Neuronal stem cell (in vitro differentiated cells): ENCODE data around the gene TRPC3.
A peak's percentile ranks its signal among the peaks of the same experiment; 100 is the strongest.

ENCODE experiments used
- DNase-seq: peaks from one replicate; pipeline ENCODE4 v3.0.0-alpha.2; 2013; ENCODE audit warnings: low spot score
- H2AFZ ChIP-seq: one replicate; pipeline ENCODE4 v1.6.1; 2013; ENCODE audit warnings: mild to moderate bottlenecking, low read length, inconsistent platforms
- H2AK5ac ChIP-seq: 2 replicates; pipeline ENCODE4 v1.6.1; 2013; ENCODE audit warnings: low read depth, mild to moderate bottlenecking, inconsistent platforms, low read length, moderate library complexity, mixed read lengths
- H2BK120ac ChIP-seq: 2 replicates; pipeline ENCODE4 v1.6.1; 2013; ENCODE audit warnings: low read depth, mild to moderate bottlenecking, inconsistent platforms, low read length, moderate library complexity, mixed read lengths
- H2BK12ac ChIP-seq: one replicate; pipeline ENCODE4 v1.6.1; 2013; ENCODE audit warnings: low read length, inconsistent platforms
- H2BK15ac ChIP-seq: 2 replicates; pipeline ENCODE4 v1.6.1; 2013; ENCODE audit warnings: mild to moderate bottlenecking, low read length, inconsistent platforms, mixed read lengths
- H2BK5ac ChIP-seq: one replicate; pipeline ENCODE4 v1.6.1; 2013; ENCODE audit warnings: inconsistent platforms, mild to moderate bottlenecking, low read length, moderate library complexity
- H3K14ac ChIP-seq: one replicate; pipeline ENCODE4 v1.6.1; 2013; ENCODE audit warnings: low read length, inconsistent platforms
- H3K18ac ChIP-seq: 2 replicates; pipeline ENCODE4 v1.6.1; 2013; ENCODE audit warnings: low read length, inconsistent platforms
- H3K23ac ChIP-seq: 2 replicates; pipeline ENCODE4 v1.6.1; 2013; ENCODE audit warnings: low read depth, mild to moderate bottlenecking, mixed read lengths, low read length, inconsistent platforms; ENCODE audit not compliant: poor library complexity
- H3K27ac ChIP-seq: replicated peaks from 3 replicates; pipeline ENCODE4 v1.5.1; 2013; ENCODE audit warnings: low read length, inconsistent platforms
- H3K27me3 ChIP-seq, 3 experiments: 2 replicates each; pipeline ENCODE4 v1.6.1; 2013; ENCODE audit warnings: low read length in 3 of 3, mild to moderate bottlenecking in 2 of 3, inconsistent platforms in 1 of 3, low read depth in 1 of 3, mixed read lengths in 1 of 3, moderate library complexity in 1 of 3; ENCODE audit not compliant: control insufficient read depth in 3 of 3, insufficient read depth in 3 of 3
- H3K36me3 ChIP-seq, 2 donors: replicated peaks in 1 of 2; 2 replicates each; pipeline ENCODE4 v1.6.1; 2013; ENCODE audit warnings: low read length in 2 of 2; ENCODE audit not compliant: control insufficient read depth in 2 of 2, insufficient read depth in 2 of 2
- H3K4ac ChIP-seq: 2 replicates; pipeline ENCODE4 v1.6.1; 2013; ENCODE audit warnings: inconsistent platforms, mild to moderate bottlenecking, low read length, moderate library complexity
- H3K4me1 ChIP-seq, 2 donors: 1 replicate in 1 of 2; 2 replicates in 1 of 2; pipeline ENCODE4 v1.6.1; 2013; ENCODE audit warnings: low read length in 2 of 2, low read depth in 1 of 2; ENCODE audit not compliant: control insufficient read depth in 2 of 2, insufficient read depth in 1 of 2
- H3K4me2 ChIP-seq: one replicate; pipeline ENCODE4 v1.6.1; 2013; ENCODE audit warnings: mild to moderate bottlenecking, low read length, inconsistent platforms; ENCODE audit not compliant: insufficient read depth, poor library complexity, severe bottlenecking
- H3K4me3 ChIP-seq, 2 donors: 2 replicates each; pipeline ENCODE4 v1.5.1; 2013; ENCODE audit warnings: low read length in 2 of 2, mild to moderate bottlenecking in 2 of 2, inconsistent platforms in 1 of 2, moderate library complexity in 1 of 2
- H3K79me1 ChIP-seq: one replicate; pipeline ENCODE4 v1.6.1; 2013; ENCODE audit warnings: low read depth, mild to moderate bottlenecking, inconsistent platforms, low read length, moderate library complexity
- H3K9ac ChIP-seq: one replicate; pipeline ENCODE4 v1.6.1; 2013; ENCODE audit warnings: mild to moderate bottlenecking, low read depth, low read length, inconsistent platforms; ENCODE audit not compliant: poor library complexity
- H3K9me3 ChIP-seq, 2 donors: replicated peaks in 1 of 2; 2 replicates each; pipeline versions ENCODE3 to v1.6.1; 2013; ENCODE audit warnings: low read length in 2 of 2, mild to moderate bottlenecking in 2 of 2, inconsistent platforms in 1 of 2, low read depth in 1 of 2, mixed read lengths in 1 of 2, moderate library complexity in 1 of 2; ENCODE audit not compliant: control insufficient read depth in 2 of 2, insufficient read depth in 1 of 2
- H4K8ac ChIP-seq: one replicate; pipeline ENCODE4 v1.6.1; 2013; ENCODE audit warnings: low read depth, mild to moderate bottlenecking, inconsistent platforms, low read length, moderate library complexity
- H4K91ac ChIP-seq: one replicate; pipeline ENCODE4 v1.6.1; 2013; ENCODE audit warnings: low read length, low read depth, mild to moderate bottlenecking, inconsistent platforms; ENCODE audit not compliant: poor library complexity
- WGBS, 2 donors: extraction: QIAGEN DNeasy Blood & Tissue Kit; methylation state at CpG; one replicate each; pipeline ENCODE4 v1.1.7; 2013; ENCODE audit warnings: missing lambda C conversion rate in 2 of 2, mixed read lengths in 1 of 2; ENCODE audit not compliant: insufficient read length in 2 of 2, insufficient replicate concordance in 1 of 2; ENCODE audit errors: extremely low coverage in 2 of 2; 5-methylcytosine and 5-hydroxymethylcytosine counted together

TRPC3 gene

DNA sequence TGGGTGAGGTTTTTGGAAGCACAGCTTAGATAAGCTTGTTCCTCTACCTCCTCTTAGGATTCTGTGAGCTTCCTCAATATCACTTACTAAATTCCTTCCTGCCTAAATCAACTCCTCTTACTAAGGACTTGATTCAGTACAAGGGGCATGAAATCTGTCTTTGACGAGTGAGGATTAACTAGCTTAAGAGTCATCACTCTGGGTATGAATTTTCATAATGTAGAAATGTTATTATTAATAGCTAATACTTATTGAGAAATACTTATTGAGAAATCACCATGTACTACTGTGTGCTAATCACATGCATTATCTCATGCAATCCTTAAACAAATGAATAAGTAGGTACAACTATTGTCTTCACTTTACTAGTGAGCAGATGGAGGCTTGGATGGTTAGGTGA is 28.6 kb downstream of the TRPC3 start:
- H4K8ac ChIP-seq: no peak overlapping the region
- no peaks in the 10 kb centered on the region for H3K27me3 ChIP-seq
- H3K27ac ChIP-seq: no peak overlapping the region
- H2AFZ ChIP-seq: no peak overlapping the region
- H3K4me3 ChIP-seq: no peak overlapping the region
- H3K9me3 ChIP-seq: no peaks in the 10 kb centered on the region
- no peaks in the 10 kb centered on the region for H3K79me1 ChIP-seq
- no peak overlapping the region for H4K91ac ChIP-seq
- no peak overlapping the region for H3K4ac ChIP-seq
- no peak overlapping the region for H2BK15ac ChIP-seq
- WGBS, 2 donors: no CpG with 5 or more reads among the region's 1 CpG
- DNase-seq: no peak
- no peak overlapping the region for H3K18ac ChIP-seq
- no peak overlapping the region for H3K9ac ChIP-seq
- H3K36me3 ChIP-seq: no peaks in the 10 kb centered on the region
- no peak overlapping the region for H2BK5ac ChIP-seq
- H2BK120ac ChIP-seq: no peak overlapping the region
- H3K4me2 ChIP-seq: no peak overlapping the region
- H3K23ac ChIP-seq: no peak overlapping the region
- no peak overlapping the region for H2AK5ac ChIP-seq
- no peaks in the 10 kb centered on the region for H3K4me1 ChIP-seq
- H2BK12ac ChIP-seq: no peak overlapping the region
- H3K14ac ChIP-seq: no peak overlapping the region

DNA sequence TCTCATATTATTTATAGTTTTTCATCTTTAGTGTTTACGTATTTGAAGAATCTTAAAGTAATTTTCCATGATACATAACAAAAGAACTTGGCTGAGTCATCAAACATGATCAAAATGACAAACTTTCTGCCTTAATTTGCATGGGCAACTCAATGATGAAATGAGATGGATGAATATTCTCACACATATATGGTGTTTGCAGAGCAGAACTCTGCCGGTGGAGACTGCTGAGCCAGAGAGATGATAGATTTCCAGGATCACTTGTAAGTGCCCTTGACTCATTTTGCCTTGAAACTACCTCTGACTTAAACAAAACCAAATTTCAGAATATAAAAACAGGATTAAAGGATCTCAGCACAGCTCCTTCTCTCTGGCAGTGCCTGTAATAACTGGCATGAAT is 38.2 kb downstream of the TRPC3 start:
- no peaks in the 10 kb centered on the region for H3K27me3 ChIP-seq
- H2BK15ac ChIP-seq: no peak overlapping the region
- H3K4ac ChIP-seq: no peak overlapping the region
- no peak overlapping the region for H3K4me2 ChIP-seq
- no peak overlapping the region for H4K91ac ChIP-seq
- H3K79me1 ChIP-seq: no peaks in the 10 kb centered on the region
- no peak overlapping the region for H2BK5ac ChIP-seq
- H2BK120ac ChIP-seq: no peak overlapping the region
- no peak overlapping the region for H3K14ac ChIP-seq
- H2AK5ac ChIP-seq: no peak overlapping the region
- H4K8ac ChIP-seq: no peak overlapping the region
- H3K23ac ChIP-seq: no peak overlapping the region
- no peak for DNase-seq
- H3K27ac ChIP-seq: no peak overlapping the region
- no peaks in the 10 kb centered on the region for H3K4me1 ChIP-seq
- H3K4me3 ChIP-seq: no peak overlapping the region
- H3K18ac ChIP-seq: no peak overlapping the region
- no CpG with 5 or more reads among the region's 2 CpGs for WGBS, 2 donors
- no peak overlapping the region for H2BK12ac ChIP-seq
- H3K36me3 ChIP-seq: no peaks in the 10 kb centered on the region
- H2AFZ ChIP-seq: no peak overlapping the region
- no peak overlapping the region for H3K9ac ChIP-seq
- H3K9me3 ChIP-seq: peaks cover 0 to 4% of the 10 kb centered on the region in 2 donors

DNA sequence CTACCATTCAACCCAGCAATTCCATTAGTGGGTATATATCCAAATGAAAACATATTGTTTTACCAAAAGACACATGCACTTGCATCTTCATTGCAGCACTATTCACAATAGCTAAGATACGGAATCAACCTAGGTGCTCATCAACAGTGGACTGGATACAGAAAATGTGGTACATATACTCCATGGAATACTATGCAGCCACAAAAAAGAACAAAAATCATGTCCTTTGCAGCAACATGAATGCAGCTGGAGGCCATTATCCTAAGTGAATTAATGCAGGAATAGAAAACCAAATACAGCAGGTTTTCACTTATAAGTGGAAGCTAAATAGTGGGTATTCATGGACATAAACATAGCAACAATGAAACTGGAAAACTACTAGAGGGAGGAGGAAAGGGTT is 43.5 kb downstream of the TRPC3 start:
- WGBS, 2 donors: no CpG with 5 or more reads among the region's 1 CpG
- peaks cover 0 to 4% of the 10 kb centered on the region in 2 donors for H3K9me3 ChIP-seq

DNA sequence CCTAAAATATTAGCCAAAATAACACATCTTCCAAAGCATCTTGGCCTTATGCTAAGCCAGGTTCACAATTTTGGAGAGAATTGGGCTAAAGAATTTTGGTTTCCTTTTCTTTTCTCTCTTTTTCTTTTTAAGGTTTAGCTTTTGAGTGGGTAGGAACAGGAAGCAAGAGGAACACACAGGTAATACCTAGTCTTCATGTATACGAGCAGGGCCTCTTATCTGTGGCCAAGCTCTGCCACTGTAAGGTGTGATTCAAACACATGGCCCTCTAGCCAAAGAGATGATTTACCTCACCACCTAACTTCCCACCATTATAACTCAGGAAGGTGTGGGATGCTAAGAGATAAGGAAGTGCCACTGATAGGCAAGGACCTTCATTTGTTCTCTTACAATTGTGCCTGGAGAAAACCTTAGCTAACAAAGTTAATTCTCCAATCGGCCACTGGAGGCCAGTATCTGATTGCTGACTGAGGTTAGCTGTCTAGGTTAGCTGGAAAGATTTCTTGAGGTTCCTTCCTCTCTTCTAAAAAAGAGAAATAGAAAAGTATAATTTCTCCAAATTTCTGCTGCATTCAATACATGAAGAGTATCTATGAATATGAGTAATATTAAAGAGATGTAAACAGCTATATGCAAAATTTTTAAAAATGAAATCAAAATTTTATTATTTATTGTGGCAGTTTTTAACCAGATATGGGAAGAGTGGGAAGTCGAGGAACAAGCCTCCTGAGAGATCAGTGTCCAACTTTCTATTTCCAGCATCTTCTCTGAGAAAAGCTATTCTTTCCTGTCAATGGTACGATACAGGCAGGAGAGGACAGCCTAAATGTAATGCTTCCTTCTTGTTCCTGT is 51.5 kb downstream of the TRPC3 start:
- Histone ChIP-seq H3K36me3 (no peaks in the 10 kb centered on the region), H3K4me3 (no peak overlapping the region), H3K14ac (no peak overlapping the region), H3K23ac (no peak overlapping the region), H2BK15ac (no peak overlapping the region), H3K4ac (no peak overlapping the region), H2BK12ac (no peak overlapping the region), H2BK120ac (no peak overlapping the region), H3K4me2 (no peak overlapping the region), H3K27ac (no peak overlapping the region), H3K9ac (no peak overlapping the region), H3K18ac (no peak overlapping the region), H4K8ac (no peak overlapping the region), H3K27me3 (no peaks in the 10 kb centered on the region), H2AK5ac (no peak overlapping the region), H3K79me1 (no peaks in the 10 kb centered on the region), H3K4me1 (peaks cover 0 to 3% of the 10 kb centered on the region in 2 donors), H2BK5ac (no peak overlapping the region), H4K91ac (no peak overlapping the region), H3K9me3 (no peaks in the 10 kb centered on the region), H2AFZ (no peak overlapping the region)
- DNase-seq: peak; percentile 43
- WGBS, 2 donors: no CpG with 5 or more reads among the region's 4 CpGs

More for the DNA sequence above, 43.5 kb downstream of the TRPC3 start:
- no peak overlapping the region for H3K4ac ChIP-seq
- H2BK5ac ChIP-seq: no peak overlapping the region
- H2BK120ac ChIP-seq: no peak overlapping the region
- no peak overlapping the region for H2AK5ac ChIP-seq
- H4K91ac ChIP-seq: no peak overlapping the region
- no peak for DNase-seq
- H3K4me2 ChIP-seq: no peak overlapping the region
- no peak overlapping the region for H4K8ac ChIP-seq
- no peak overlapping the region for H3K18ac ChIP-seq
- H3K9ac ChIP-seq: no peak overlapping the region
- H3K14ac ChIP-seq: no peak overlapping the region
- H3K36me3 ChIP-seq: no peaks in the 10 kb centered on the region
- no peak overlapping the region for H3K23ac ChIP-seq
- peaks cover 0 to 4% of the 10 kb centered on the region in 2 donors for H3K4me1 ChIP-seq
- H3K27ac ChIP-seq: no peak overlapping the region
- no peak overlapping the region for H2AFZ ChIP-seq
- H3K79me1 ChIP-seq: no peaks in the 10 kb centered on the region
- no peak overlapping the region for H2BK12ac ChIP-seq
- H3K4me3 ChIP-seq: no peak overlapping the region
- H3K27me3 ChIP-seq: no peaks in the 10 kb centered on the region
- no peak overlapping the region for H2BK15ac ChIP-seq
